Activated effector memory CD4-positive, alpha-beta T cell treated with anti-CD3 and anti-CD28 coated beads, Interleukin-2, amount 50 U/mL, for 16 hours (primary cell): ENCODE results near the gene HMGB4.

ENCODE experiments used
- DNase-seq: peaks from one replicate; pipeline ENCODE4 v3.0.0-alpha.2; 2020

The HMGB4 gene

GRCh38 chr1:33899746-33900145, 35.9 kb downstream of the HMGB4 start:
- DNase-seq = no peak

DNA sequence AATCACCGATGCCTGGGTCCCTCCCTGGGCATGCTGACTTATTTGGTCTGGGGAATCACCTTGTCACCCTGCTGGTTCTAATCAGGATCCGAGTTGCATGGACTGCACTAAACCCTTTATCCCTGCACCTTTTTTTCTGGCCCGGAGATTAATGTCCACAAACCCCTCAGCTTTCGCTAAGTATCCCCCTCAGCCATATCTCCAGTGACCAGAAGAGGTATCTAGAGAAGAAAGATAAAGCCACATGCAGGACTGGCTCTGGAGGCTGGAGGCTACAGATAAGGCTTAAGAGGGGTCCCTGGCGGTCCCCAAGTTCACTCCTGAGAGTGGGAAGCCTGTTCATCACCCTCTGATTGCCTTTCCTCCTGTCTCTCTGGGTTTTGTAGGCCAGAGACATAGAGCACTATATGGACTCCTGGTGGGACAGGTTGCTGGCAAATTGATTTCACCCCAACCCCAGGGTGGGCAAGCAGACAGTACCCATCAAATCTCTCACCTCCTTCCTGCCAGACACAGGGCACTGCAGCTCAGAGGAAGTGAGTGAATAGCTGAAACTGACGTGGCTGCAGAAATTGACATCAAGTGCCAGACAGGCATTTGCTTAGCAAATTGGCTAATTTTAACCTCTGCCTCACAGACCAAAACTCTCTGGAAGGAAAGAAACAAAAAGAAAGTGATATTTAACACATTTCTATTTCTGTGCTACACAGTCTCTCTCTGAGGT, 38.8 kb downstream of the HMGB4 start:
- DNase-seq = no peak

GRCh38 chr1:33903210-33903589, 39.3 kb downstream of the HMGB4 start:
- DNase-seq = no peak

- DNase-seq = no peak
Measured at GRCh38 chr1:33905241-33905640, 41.4 kb downstream of the HMGB4 start.

DNA sequence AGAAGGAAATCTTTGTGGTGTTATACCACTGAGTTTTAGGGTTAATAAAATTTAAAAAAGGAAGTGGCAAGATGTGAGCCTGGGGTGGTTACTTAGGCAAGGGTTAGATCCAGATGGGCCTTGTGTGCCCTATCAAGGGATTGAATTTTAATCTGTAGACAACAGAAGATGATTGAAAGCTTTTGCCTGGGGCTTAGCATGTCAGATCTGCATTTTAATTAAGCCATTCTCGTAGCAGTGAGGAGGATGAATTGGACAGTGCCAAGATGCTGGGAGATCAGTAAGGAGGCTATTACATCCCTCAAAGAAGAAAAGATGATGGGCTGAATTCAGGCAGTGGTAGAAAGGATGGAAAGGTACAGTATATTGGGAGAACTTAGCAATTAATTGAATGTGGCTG, 42.3 kb downstream of the HMGB4 start:
- no peak for DNase-seq

GRCh38 chr1:33908324-33908956, 44.6 kb downstream of the HMGB4 start:
- DNase-seq = no peak
